ENCODE measurements around the gene MAPK8. TPM values are rescaled to one million over a fixed set of nuclear protein-coding genes. Genes with fewer than 3 reads are reported as not detected.

MAPK8 gene
- total RNA-seq, 1 donor from 2014 or later: 42.3 TPM

DNA sequence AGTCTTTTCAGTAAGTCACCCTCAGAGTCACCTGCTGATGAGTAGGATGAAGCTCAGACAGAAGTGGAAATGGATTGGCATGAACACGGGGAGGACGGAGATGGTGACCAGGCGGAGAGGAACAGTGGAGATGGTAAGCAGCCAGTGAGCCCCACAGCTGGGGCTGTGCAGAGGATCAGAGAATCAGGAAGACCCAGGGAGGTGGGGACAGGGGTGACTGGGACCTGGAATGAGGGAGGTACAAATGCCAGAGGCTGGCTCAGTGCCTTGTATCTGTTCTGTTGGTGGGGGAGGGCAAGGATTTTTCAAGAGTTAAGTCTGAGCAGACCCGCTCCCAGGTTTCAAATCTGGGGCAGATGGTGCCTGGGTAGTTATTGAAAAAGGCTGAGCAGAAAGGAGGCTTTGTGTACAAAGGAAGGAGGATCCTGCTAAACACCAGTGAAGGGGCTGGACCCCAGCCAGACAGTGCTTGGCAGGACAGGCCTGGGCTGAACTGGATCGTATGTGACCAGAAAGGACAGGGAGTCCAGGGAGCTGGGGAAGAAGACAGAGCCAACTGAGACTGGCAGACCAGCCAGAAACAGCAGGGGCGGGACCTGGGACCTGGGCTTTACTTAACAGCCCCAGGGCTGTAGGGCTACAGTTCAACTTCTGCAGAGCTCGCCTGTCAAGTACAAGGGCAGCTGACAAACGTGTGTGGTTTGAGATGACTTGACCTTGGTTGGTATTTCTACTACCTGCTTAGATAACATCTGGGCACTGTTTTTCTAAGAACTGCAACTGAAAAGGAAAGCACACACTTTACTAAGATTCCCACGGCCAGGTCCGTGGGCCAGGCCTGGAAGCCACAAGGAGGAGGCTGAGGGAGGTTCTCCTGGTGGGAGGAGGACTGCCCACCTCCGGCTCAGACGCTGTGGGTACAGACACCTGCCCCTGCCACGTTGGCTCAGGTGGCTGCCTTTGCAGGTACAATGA is 18.8 kb upstream of the MAPK8 start:
- DNase-seq: peak; percentile 69
- ATAC-seq: peak; percentile 51
- Histone ChIP-seq H3K4me3 (no peak overlapping the region), H3K36me3 (no peaks in the 10 kb centered on the region), H3K9me3 (no peaks in the 10 kb centered on the region), H3K4me1 (no peaks in the 10 kb centered on the region), H3K27ac (no peak overlapping the region), H3K27me3 (no peaks in the 10 kb centered on the region)
- TF ChIP-seq, protein P1, sequence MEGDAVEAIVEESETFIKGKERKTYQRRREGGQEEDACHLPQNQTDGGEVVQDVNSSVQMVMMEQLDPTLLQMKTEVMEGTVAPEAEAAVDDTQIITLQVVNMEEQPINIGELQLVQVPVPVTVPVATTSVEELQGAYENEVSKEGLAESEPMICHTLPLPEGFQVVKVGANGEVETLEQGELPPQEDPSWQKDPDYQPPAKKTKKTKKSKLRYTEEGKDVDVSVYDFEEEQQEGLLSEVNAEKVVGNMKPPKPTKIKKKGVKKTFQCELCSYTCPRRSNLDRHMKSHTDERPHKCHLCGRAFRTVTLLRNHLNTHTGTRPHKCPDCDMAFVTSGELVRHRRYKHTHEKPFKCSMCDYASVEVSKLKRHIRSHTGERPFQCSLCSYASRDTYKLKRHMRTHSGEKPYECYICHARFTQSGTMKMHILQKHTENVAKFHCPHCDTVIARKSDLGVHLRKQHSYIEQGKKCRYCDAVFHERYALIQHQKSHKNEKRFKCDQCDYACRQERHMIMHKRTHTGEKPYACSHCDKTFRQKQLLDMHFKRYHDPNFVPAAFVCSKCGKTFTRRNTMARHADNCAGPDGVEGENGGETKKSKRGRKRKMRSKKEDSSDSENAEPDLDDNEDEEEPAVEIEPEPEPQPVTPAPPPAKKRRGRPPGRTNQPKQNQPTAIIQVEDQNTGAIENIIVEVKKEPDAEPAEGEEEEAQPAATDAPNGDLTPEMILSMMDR (IDR thresholded peaks at IDR 0.05): no peak
- intact Hi-C loops (cut with DNase I): no loop called here

DNA sequence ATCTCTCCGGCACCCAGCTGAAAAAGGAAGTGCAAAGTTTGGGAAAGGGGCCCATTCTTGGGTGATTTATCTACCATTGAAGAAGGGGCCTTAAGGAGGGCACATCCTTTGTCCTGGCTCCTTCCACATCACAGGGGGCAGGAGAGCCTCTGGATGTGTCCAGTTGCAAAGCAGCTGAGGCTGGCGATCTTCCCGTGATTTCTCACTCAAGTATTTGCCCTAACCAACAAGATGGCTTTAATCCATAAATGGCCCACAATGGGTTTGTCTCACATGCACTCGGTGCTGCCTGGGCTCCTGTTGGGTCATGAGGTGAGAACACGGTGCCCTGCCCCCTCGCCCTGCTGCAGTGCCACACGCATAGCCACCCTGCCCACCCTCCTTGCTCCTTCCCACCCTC is 17.8 kb upstream of the MAPK8 start:
- intact Hi-C loops (cut with DNase I): no loop called here
- Histone ChIP-seq H3K4me1 (no peaks in the 10 kb centered on the region), H3K4me3 (no peak overlapping the region), H3K27ac (no peak overlapping the region), H3K9me3 (no peaks in the 10 kb centered on the region), H3K27me3 (no peaks in the 10 kb centered on the region), H3K36me3 (no peaks in the 10 kb centered on the region)
- ATAC-seq: no peak
- DNase-seq: no peak
- TF ChIP-seq, protein P1 (IDR thresholded peaks at IDR 0.05): no peak

- TF ChIP-seq, protein P1 (IDR thresholded peaks at IDR 0.05): peak; percentile 85
- H3K27me3 ChIP-seq: no peaks in the 10 kb centered on the region
- H3K9me3 ChIP-seq: no peaks in the 10 kb centered on the region
- DNase-seq (no peak), ATAC-seq (peak; percentile 87)
- H3K4me1 ChIP-seq: no peaks in the 10 kb centered on the region
- H3K36me3 ChIP-seq: no peaks in the 10 kb centered on the region
- H3K27ac ChIP-seq: no peak overlapping the region
- no peak overlapping the region for H3K4me3 ChIP-seq
- intact Hi-C loops (cut with DNase I): no loop called here
Observed at GRCh38 chr10:48289501-48290238, 16.8 kb upstream of the MAPK8 start.

DNA sequence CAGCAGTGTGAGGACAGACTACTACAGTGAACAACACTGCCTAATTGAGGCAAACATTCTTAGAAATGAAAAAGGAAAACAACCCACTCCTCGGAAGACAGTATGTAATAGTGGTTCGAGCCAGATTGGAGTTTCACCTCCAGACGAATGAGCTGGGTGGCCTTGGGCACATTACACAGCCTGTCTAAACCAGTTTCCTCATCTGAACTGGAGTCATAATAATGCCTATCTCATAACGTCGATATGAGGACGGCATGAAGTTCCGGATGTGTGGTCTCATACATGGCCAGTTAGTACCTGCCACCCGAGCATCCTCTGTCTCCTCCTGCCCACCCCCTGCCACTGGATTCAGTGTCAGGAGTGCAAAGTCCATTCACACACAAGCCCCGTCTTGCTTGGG is 16.2 kb upstream of the MAPK8 start:
- Histone ChIP-seq H3K27me3 (no peaks in the 10 kb centered on the region), H3K4me1 (no peaks in the 10 kb centered on the region), H3K4me3 (no peak overlapping the region), H3K9me3 (no peaks in the 10 kb centered on the region), H3K27ac (no peak overlapping the region), H3K36me3 (no peaks in the 10 kb centered on the region)
- intact Hi-C loops (cut with DNase I): no loop called here
- DNase-seq: no peak
- TF ChIP-seq, protein P1 (IDR thresholded peaks at IDR 0.05): no peak
- ATAC-seq: no peak

- H3K27me3 ChIP-seq: no peaks in the 10 kb centered on the region
- DNase-seq (no peak), ATAC-seq (no peak)
- TF ChIP-seq, protein P1 (IDR thresholded peaks at IDR 0.05): no peak
- H3K4me3 ChIP-seq: no peak overlapping the region
- intact Hi-C loops (cut with DNase I): no loop called here
- H3K4me1 ChIP-seq: no peaks in the 10 kb centered on the region
- no peaks in the 10 kb centered on the region for H3K36me3 ChIP-seq
- H3K9me3 ChIP-seq: no peaks in the 10 kb centered on the region
- no peak overlapping the region for H3K27ac ChIP-seq
Observed at GRCh38 chr10:48291190-48291589, 15.3 kb upstream of the MAPK8 start.
